GM21526 (cell line): Measurements from ENCODE around the gene FUBP3.

Source experiments
- ATAC-seq: cut with Tn5 transposase; IDR thresholded peaks from one replicate; pipeline ENCODE4 v1.9.1; 2021; ENCODE audit warnings: moderate library complexity; ENCODE audit not compliant: unreplicated experiment, low FRiP score

FUBP3 gene

DNA sequence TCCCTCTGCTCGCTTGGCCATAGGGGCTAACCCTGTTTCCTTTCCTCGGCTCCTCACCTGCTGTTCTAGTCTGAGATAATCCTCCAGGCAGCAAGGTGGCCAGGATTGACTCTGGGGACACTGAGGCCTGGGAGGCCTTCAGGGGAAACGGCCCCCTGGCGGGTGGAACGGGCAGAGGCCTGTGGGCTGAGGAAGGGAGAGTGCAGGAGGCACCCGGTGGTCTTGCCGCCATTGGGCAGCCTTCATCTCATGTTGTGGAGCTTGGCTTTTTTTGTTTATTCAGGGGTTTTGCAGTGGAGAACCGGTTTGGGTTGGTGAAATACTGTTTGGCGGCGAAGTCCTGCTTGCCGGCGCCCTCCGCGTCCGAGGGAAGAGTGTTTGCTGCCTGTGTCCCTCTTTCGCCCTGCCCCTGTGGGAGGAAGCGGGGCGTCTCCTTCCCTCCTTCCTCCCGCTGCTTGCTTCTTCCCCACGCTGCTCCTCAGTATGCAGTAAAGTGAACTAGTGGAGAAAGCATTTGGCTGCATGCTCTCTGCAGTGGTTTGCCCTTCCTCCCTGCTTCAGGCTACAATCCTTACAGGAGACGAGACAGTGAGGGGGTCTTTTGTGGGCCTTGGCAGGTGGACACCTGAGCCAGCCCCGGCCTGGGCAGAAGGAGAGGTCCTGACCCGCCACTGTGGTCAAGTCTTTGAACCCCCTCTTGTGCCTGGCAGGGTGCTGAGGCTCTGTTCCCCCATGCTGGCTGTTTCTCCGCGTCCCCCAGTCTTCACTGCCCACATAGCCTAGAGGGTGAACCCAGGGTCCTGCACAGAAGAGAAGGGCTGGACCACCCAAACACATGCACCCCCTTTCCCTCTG, 54.2 kb downstream of the FUBP3 start:
- no peak for ATAC-seq

DNA sequence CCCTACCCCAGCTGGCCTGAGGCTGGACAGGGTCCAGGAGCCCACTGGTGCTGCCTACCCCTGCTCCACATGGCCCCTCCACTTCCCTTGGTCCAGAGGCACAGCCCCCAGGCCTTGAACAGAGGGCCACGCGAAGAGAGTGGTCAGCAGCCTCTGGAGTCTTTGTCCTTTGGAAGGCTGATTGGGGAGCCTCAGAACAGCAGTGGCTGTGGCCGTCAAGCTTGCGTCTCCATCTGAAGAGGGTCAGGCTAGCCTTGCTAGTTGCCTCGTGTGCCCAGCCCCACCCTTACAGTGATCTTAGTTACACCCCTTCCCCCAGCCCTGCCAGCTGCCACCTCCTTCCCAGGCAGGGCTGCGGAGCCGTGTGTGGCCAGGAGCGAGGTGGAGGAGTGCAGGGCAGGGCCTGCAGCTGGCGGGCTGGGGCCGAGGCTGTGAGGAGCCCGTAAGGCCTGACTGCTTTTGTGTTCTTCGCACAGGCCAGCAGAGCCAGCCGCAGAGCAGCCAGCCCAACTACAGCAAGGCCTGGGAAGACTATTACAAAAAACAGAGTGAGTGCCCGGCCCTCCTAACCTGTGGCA, 54.9 kb downstream of the FUBP3 start:
- no peak for ATAC-seq

DNA sequence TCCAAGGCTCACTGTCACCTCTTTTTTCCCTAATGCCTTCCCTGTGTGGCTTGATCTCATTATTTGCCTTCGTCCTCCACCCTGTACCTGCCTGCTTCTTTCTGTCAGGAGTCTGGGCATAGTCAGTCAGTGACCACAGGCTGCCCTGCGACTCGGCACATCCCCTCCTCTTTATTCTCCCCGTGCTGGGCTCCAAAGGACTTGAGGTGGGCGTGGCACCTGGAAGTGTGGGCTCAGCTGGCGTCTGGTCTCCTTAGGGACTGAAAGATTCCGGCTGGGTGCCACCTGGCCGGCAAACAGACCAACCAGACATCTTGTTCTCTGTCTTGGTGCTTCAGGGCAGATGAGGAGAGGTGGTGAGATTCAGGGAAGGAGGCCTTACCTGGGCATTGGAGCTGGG, 55.4 kb downstream of the FUBP3 start:
- no peak for ATAC-seq

DNA sequence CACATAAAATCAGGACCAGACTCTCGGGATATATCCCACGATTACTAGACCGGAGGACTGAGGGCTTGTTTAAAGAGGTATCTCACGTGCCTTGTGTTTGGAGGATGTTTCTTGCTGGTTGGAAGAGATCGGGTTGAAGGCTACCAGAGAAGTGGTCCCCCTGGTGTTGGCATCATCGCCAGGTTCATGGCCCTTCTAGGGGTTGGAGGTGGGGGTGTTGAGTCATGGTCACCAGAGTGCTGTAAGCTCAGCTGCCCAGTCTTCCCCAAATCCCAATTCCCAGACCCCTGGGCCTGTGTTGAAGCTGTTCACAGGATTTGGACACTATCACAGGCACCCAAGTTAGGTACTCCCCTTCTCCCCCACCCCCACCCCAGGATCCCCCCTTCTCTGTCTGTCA, 55.9 kb downstream of the FUBP3 start:
- ATAC-seq, result no peak

DNA sequence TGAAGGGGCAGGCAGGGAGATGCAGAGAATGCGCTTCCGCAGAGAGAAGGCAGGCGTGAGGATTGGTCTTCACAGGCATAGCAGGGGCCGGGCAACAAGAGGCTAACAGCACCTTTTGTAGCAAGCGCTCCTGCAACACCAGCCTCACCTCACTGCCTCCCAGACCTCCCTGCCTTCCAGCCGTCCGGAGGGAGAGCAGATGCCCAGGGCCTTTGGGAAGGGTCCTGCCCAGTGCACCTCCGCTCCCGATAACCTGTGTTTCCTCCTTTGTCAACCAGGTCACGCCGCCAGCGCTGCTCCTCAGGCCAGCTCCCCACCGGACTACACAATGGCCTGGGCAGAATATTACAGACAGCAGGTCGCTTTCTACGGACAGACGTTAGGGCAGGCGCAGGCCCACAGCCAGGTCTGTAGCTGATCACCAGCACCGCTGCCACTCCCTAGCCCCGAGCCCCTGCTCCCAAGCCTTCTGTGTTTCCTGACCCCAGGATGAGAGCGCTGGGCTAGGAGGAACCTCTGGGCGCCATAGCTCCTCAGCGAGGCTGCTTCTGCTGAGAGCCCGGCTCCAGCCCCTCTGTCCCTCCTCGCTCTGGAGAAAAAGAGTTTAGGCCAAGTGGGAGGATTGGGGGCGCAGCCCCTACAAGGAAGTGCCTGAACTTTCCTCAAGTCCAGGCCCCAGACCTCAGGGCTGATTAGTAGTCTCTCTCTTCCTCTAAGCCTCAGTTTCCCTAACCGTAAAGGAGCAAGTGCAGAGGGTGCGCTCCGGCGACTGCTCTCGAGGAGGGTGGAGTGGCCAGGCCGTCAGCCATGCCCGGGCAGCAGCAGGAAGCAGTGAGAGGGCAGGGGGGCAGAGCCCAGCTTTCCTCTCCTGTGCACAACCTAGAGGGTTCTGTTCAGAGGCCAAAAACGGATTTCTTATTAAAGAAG, 56.6 kb downstream of the FUBP3 start:
- ATAC-seq, result no peak

DNA sequence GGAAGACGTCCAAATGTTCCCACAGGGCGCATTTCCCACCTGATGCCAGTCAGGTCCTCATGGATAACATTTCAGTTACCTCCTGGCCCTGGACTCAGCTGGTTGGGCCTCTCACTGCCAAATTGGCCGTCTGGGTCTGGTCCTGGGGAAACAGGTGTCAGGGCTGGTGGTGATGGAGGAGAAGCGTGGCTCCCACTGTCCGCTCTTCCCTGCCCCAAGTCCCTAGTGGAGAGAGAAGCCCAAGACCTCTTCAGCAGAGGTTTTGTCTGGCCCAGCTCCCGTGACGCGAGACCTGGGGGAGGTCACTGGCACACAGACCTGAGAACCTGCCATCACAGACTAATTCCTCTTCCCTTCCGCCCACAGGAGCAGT, 57.3 kb downstream of the FUBP3 start:
- no peak for ATAC-seq

DNA sequence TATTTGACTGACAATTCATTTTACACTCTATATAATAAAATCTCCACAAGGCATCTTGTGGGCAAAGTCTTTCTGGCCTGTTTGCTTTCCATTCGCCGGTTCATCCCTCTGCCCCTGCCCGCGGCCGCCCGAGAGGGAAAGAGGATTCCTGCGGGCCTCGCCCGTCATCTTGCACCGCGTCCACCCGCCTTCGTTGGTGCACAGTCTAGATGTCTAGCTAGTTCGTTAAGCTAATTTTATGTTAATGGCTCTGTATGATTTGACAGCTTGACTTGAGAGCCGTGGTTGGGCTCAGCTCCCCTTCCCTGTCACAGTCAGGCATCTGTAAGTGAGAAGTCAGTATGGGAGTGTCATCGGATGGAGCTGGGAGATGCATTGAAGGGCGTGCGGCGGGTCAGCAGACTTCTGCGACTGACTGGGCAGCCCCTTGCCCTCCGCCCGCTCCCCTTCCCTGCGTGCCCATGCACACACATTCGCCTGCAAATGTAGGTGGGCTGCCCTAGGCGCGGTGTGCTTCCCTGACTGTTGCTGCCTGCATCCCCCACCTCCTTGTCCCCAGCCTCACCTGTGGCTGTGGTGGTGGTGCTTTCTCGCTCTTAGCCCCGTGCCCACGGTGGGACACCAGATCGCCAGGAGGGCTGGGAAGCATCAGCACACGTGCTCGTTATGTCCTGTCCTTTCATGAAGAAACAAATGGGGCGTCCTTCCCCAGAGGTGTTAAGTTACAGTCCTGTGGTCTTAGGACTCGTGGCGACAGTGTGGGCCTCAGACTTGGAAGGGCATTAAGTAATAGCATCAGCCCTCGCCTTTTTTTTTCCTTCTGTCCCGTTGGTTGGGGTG, 59.1 kb downstream of the FUBP3 start:
- ATAC-seq, result no peak

DNA sequence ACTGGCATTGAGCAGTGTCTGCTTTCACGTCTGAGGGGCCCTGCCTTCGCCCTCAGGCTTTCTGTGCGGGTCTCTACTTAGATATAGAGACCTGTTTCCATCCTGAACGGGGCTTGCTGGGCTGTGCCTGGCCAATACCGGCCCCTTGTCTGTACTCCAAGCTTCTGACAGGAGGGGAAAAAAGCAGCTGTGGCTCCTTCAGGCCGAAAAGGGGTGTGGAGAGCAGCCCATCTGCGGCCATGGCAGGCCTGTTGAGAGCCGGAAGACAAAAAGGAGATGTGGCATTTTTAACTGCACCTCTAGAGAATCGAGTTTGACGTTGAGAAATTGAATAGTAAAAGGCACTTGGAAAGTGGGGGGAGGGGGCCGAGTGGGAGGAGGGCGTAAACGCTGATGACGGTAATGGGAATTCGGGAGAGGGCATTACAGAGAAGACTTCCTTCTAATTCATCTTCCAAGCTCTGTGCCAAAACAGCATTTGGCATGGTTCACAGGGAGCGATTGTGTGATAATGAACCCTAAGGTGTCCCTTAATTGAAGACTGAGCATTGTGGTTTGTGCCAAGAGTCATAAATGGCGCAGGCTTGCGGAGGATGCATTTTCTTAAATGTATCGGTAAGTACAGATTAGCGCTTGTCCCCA, 59.9 kb downstream of the FUBP3 start:
- ATAC-seq, result no peak

DNA sequence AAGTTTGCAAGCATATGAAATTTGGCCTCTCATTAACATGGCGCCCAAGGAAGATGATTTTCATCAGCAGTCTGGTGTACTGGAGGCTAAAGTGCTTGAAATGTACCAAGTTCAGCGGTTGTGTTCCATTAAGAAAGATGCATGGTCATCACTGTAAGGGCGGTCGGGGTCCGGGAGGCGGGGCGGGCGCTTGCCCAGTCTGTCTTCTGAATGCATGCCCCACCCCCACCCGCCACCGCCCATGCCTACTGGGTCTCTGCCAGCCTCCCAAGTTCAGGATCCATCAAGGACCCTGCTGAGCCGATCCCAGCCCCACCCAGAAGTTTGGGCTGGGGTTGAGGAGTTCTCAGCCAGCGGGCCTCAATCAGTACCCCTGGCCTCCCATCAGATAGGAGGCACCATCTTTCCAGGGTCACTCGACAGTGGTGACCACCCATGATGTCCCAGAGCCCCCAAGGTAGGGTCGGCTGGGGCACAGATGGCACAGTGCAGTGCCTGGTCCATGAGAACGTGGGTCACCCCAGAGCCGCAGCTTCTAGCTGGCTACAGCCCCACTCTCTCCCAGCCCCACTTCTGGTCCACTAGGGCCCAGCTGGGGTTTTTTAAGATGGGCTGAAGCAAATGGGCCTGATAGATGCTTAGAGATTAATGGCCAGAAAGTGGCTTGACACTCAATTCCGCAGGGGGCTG, 60.6 kb downstream of the FUBP3 start:
- no peak for ATAC-seq

DNA sequence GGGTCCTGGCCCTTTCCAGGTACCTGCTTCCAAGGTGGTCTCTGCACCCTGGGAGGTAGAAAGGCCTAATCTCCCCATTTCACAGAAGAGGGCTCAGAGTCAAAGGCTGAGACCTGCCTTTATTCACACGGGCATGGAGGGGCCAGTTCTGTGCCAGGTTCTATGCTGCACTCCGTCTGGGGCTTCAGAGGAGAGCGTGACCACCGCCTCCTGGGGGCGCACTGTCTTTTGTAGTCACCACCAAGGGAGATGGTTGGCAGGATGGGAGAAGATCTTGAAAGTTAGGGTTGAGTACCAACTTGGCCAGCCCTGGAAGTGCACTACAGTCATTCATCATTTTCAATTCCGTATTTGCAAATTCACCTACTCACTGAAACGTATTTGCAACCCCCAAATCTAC, 61.3 kb downstream of the FUBP3 start:
- no peak for ATAC-seq

DNA sequence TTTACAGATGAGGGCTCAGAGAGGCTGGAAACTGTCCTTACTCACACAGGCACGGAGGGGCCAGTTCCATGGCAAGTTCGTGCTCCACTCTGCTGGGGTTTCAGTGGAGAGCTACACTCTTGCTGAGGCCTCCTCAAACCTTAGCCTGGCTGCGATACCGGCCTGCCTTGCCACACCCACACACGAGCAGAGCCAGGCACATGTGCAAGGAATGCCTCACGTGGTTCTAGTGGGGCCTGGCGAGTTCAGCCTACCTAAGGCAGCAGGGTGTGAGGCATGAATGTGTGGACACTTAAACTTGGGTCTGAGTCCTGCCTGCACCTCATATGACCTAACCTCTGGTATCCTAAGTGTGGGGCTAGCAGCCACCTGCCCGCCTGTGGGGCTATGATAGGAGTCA, 63.5 kb downstream of the FUBP3 start:
- ATAC-seq, result no peak

DNA sequence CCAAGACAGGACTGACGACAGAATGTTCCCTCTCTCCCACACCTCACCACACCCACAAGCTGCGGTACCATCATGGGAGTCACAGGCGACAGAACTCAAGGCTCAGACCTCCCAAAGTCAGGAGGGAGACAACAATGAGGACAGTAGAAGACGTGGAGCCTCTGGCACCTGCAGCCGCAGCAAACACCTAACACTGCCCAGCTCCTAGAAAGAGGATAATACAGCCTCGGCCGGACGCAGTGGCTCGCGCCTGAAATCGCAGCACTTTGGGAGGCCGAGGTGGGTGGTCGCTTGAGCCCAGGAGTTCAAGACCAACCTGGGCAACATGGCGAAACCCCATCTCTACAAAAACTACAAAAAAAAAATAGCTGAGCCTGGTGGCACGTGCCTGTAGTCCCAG, 71.8 kb downstream of the FUBP3 start:
- ATAC-seq, result no peak

DNA sequence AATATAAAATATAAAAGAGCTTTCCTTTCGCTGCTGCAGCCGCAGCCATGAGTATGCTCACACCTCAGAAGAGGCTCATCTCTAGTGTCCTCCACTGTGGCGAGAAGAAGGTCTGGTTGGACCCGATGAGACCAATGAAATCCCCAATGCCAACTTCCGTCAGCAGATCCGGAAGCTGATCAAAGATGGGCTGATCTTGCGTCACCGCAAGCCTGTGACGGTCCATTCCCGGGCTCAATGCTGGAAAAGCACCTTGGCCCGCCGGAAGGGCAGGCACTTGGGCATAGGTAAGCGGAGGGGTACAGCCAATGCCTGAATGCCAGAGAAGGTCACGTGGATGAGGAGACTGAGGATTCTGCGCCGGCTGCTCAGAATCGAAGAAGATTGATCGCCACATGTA, 72.4 kb downstream of the FUBP3 start:
- ATAC-seq, result no peak

DNA sequence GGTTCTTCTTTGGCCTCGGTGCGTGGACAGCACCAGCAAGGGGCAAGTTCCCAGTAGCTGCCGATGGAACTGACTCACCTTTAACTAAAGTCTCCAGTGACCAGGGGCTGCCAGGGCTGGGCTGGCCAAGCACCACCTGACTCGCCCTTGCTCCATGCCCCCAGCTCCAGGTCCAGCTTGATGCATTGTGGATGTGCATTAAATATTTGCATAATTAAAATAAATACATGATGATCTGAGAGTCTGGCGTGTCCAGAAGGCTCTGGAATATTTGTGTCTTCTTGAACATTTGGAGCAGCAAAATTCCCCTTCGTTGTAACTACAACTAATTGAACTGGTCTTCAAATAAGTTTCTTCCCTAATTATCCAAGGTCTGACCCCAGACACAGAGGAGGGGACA, 75.5 kb downstream of the FUBP3 start:
- ATAC-seq, result no peak

DNA sequence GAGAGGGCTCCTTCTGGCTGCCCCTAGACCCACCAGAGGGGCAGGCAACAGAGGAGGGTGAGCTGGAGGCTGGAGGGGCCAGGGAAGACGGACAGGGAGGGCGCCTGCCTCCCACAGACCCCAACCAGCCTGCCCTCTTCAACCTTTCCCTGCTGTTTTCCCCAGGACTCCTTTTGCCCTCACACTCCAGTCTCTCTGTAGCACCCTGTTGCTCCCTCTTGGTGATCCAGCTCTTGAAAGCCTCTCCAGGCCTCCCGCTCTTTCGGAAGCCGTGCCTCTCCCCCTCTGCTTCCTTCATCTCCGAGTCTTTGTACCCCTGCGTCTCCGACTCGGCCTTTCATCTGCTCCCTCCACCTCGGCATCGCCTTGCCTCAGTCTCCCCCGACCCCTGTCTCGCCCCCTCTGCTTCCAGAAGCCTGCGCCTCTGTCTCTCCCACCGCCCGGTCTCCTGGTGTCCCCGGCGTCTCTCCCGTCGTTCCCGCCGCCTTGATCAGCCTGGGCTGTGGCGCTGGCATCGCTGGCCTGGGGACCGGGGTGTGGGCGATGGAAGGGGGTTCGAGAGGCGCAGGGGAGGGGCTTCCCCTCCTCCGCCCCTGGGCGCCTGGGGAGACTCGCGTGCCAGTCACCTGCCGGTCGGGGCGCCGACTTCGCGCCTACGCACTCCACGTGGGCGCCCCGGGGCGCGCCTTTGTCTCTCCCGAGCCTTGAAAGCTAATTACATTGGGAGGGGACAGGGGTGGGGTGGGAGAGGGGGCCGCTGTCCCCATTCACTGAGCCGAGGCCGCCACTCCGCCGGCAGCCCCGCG, 79.7 kb downstream of the FUBP3 start:
- no peak for ATAC-seq

DNA sequence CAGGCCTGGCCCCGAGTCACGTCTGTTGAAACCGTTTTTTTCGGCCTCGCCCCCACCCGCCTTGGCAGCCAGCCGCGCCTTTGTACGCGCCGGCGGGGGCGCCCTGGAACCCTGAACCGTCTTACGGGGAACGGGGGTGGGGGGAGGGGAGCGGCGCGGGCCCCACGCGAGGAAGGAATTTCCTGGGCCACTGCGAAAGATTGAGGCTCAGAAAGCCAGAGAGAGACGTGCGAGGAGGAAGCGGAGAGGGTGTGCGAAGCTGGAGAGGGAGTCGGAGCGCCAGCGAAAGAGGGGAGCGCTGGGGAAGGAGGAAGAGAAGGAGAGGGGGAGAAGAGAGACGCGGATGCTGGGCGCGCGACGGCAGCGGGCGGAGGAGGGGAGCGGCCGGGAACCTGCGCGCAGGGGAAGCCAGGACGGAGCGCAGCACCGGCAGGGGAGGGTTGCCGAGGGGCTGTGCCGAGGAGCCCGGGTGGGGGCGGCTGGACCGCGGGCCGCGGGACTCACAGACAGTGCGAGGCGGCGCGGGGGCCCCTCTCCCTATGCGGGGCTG, 80.4 kb downstream of the FUBP3 start:
- ATAC-seq, result no peak

DNA sequence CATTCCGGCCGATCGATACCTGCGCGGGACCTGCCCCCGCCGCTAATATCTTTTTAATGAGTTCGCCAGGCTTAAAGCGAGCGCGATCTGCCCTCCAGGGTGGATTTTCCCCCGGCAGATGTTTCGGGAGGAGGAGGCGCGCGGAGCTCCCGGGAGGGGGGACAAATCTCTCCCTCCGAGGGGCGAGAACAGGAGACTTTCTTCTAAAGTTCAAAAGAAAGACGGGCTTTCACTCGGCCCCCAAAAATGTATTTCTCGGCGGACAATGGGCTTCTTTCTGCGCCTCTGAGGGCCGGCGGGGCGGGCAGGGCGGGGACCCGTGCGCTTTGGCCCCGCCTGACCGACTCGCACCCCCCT, 80.9 kb downstream of the FUBP3 start:
- no peak for ATAC-seq

DNA sequence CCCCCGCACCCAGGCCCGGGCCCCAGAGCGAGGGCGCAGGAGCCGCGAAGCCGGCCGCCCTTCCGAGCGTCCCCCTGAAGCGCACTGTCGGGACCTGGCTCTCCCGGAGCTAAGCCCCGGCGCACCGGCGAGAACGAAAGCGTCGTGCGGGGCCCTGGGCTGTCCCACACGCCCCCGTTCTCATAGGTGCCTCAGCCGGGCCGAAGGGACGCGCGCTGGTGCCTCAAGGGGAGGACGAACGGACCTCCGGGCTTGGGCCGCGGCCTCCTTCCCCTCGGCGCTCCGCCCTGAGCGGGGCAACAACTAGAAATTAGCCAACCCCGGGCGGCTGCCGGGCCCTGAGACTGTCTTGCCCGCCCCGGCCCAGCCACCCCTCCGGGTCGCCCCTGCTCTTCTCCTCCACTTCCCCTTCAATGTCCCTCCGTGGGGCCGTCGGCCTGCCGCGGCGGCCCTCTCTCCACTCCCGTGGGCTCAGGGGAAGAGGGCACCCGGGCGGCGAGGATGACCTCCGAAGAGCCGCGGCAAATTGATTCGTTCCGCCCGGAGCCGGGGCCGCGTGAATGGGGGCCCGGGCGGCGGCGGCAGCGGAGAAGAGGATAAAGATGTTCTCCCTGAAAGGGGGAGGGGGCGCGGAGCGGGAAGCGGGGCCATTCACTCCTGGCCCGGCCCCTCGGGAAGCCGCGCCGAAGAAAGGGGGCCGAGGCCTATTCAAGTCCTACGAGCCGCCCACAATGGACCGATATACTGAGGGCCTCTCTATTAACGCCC, 81.5 kb downstream of the FUBP3 start:
- no peak for ATAC-seq
